GM23338 (cell line): ENCODE data around the gene TRIOBP. TPM values are rescaled to one million over a fixed set of nuclear protein-coding genes. Genes with fewer than 3 reads are reported as not detected.

Experiments
- ATAC-seq: fragments of 200-7000 bp; cut with Tn5 transposase; 3 replicates; pipeline ENCODE4 v1.9.1; 2020
- DNase-seq: peaks from one replicate; pipeline ENCODE4 v3.0.0-alpha.2; 2015; ENCODE audit warnings: low spot score
- H2AFZ ChIP-seq: fragments of 200-600 bp; sonication (generic); 2 replicates; pipeline ENCODE4 v1.8.0; 2016; ENCODE audit warnings: antibody characterized with exemption, mild to moderate bottlenecking, moderate library complexity
- H3F3A ChIP-seq: fragments of 200-600 bp; sonication (generic); replicated peaks from 2 replicates; pipeline ENCODE4 v1.8.0; 2017; ENCODE audit warnings: antibody characterized with exemption, mixed run types, low read depth
- H3K27ac ChIP-seq: fragments of 200-600 bp; sonication (generic); 2 replicates; pipeline ENCODE4 v1.6.1; 2016; ENCODE audit warnings: low read depth
- H3K27me3 ChIP-seq: fragments of 200-600 bp; sonication (generic); 2 replicates; pipeline ENCODE4 v1.8.0; 2016; ENCODE audit warnings: mild to moderate bottlenecking, mixed run types, moderate library complexity; ENCODE audit not compliant: insufficient read depth
- H3K36me3 ChIP-seq: fragments of 200-600 bp; sonication (generic); 2 replicates; pipeline ENCODE4 v1.8.0; 2016; ENCODE audit warnings: mild to moderate bottlenecking; ENCODE audit not compliant: insufficient read depth
- H3K4me1 ChIP-seq: fragments of 200-600 bp; sonication (generic); 2 replicates; pipeline ENCODE4 v1.8.0; 2016; ENCODE audit warnings: mild to moderate bottlenecking, moderate library complexity; ENCODE audit not compliant: insufficient read depth
- H3K4me2 ChIP-seq: fragments of 200-600 bp; sonication (generic); 2 replicates; pipeline ENCODE4 v1.7.1; 2017; ENCODE audit warnings: mixed run types
- H3K4me3 ChIP-seq: fragments of 200-600 bp; sonication (generic); 2 replicates; pipeline ENCODE4 v1.6.1; 2016; ENCODE audit warnings: mixed run types
- H3K79me2 ChIP-seq: fragments of 200-600 bp; sonication (generic); replicated peaks from 2 replicates; pipeline ENCODE4 v1.8.0; 2017; ENCODE audit warnings: mild to moderate bottlenecking; ENCODE audit not compliant: insufficient read depth
- H3K9me2 ChIP-seq: fragments of 200-600 bp; sonication (generic); 2 replicates; pipeline ENCODE4 v1.8.0; 2017; ENCODE audit not compliant: insufficient read depth
- H4K20me1 ChIP-seq: fragments of 200-600 bp; sonication (generic); replicated peaks from 2 replicates; pipeline ENCODE4 v1.8.0; 2017; ENCODE audit warnings: mild to moderate bottlenecking; ENCODE audit not compliant: insufficient read depth
- H3K27ac Mint-ChIP-seq: 2 replicates; pipeline ENCODE4 v1.8.0; 2020; ENCODE audit warnings: inconsistent platforms, mild to moderate bottlenecking, moderate library complexity, mixed read lengths
- H3K27me3 Mint-ChIP-seq: 3 replicates; pipeline ENCODE4 v1.8.0; 2022; ENCODE audit warnings: low read depth, mild to moderate bottlenecking, moderate library complexity, mixed read lengths, inconsistent platforms; ENCODE audit not compliant: insufficient read depth, poor library complexity
- H3K36me3 Mint-ChIP-seq: 3 replicates; pipeline ENCODE4 v1.8.0; 2021; ENCODE audit warnings: low read depth, mild to moderate bottlenecking, inconsistent platforms, moderate library complexity, mixed read lengths
- H3K4me1 Mint-ChIP-seq: 3 replicates; pipeline ENCODE4 v1.8.0; 2020; ENCODE audit warnings: mild to moderate bottlenecking, inconsistent platforms, mixed read lengths
- H3K4me3 Mint-ChIP-seq: 3 replicates; pipeline ENCODE4 v1.8.0; 2021; ENCODE audit warnings: moderate library complexity, mild to moderate bottlenecking, inconsistent platforms, mixed read lengths
- H3K9me3 Mint-ChIP-seq: 3 replicates; pipeline ENCODE4 v1.8.0; 2020; ENCODE audit warnings: moderate library complexity, mild to moderate bottlenecking, inconsistent platforms, mixed read lengths
- CREB1 ChIP-seq: fragments of 250-450 bp; sonication (Bioruptor Pico); IDR thresholded peaks from 2 replicates; pipeline ENCODE4 v1.5.0; 2020; ENCODE audit warnings: low read depth, mild to moderate bottlenecking, moderate library complexity
- CTCF ChIP-seq, 2 experiments: fragments of 200-600 bp in 1 of 2; sonication (generic) in 1 of 2; conservative IDR thresholded peaks; 2 replicates each; pipeline versions ENCODE4 v1.5.1 to v1.6.1; 2016 to 2017; ENCODE audit warnings: antibody characterized with exemption in 2 of 2, low read depth in 2 of 2, mild to moderate bottlenecking in 2 of 2, moderate library complexity in 1 of 2
- EZH2 ChIP-seq: fragments of 200-600 bp; sonication (generic); IDR thresholded peaks from one replicate; pipeline ENCODE4 v1.8.0; 2017; ENCODE audit warnings: antibody characterized with exemption, mild to moderate bottlenecking, low read depth; ENCODE audit not compliant: unreplicated experiment
- EZH2phosphoT487 ChIP-seq: fragments of 200-600 bp; sonication (generic); IDR thresholded peaks from one replicate; pipeline ENCODE4 v1.8.1; 2018; ENCODE audit warnings: antibody characterized with exemption; ENCODE audit not compliant: unreplicated experiment
- JUNB ChIP-seq: IDR thresholded peaks from one replicate; pipeline ENCODE4 v1.6.1; 2016; ENCODE audit warnings: antibody characterized with exemption; ENCODE audit not compliant: unreplicated experiment
- NANOG ChIP-seq: IDR thresholded peaks from 2 replicates; pipeline ENCODE4 v1.6.1; 2016; ENCODE audit warnings: antibody characterized with exemption, borderline replicate concordance
- POLR2AphosphoS5 ChIP-seq: IDR thresholded peaks from 2 replicates; pipeline ENCODE4 v1.6.1; 2016; ENCODE audit warnings: antibody characterized with exemption, low read depth
- STAT1 ChIP-seq: IDR thresholded peaks from one replicate; pipeline ENCODE4 v1.6.1; 2016; ENCODE audit warnings: antibody characterized with exemption; ENCODE audit not compliant: unreplicated experiment
- ZNF114 ChIP-seq: fragments of 250-450 bp; sonication (Bioruptor Pico); IDR thresholded peaks from 2 replicates; pipeline ENCODE4 v1.5.0; 2020; ENCODE audit warnings: mild to moderate bottlenecking, moderate library complexity
- ZNF331 ChIP-seq: fragments of 250-450 bp; sonication (Bioruptor Pico); IDR thresholded peaks from 2 replicates; pipeline ENCODE4 v1.5.0; 2020; ENCODE audit warnings: low read depth, mild to moderate bottlenecking, moderate library complexity
- polyA plus RNA-seq: library from polyadenylated mRNA; unstranded; fragments of >200 nt; fragmentation: Nextera tagmentation; extraction: Ambion mirVana; gene quantifications from 2 replicates; pipeline ENCODE4 v1.2.1, GENCODE V29; 2016
- total RNA-seq: library from RNA; depleted of rRNA; stranded (reverse); fragments of >200 nt; shearing (Covaris generic); gene quantifications from 2 replicates; pipeline ENCODE4 v1.2.3, GENCODE V29; 2014
- TF ChIP-seq, protein P1 (sequence below): IDR thresholded peaks from one replicate; pipeline ENCODE4 v1.6.1; 2018; ENCODE audit warnings: antibody characterized with exemption; ENCODE audit not compliant: unreplicated experiment
- TF ChIP-seq, protein P2 (sequence below): IDR thresholded peaks from 2 replicates; pipeline ENCODE4 v1.6.1; 2016; ENCODE audit warnings: antibody characterized with exemption
- TF ChIP-seq, protein P3 (sequence below): fragments of 250-450 bp; sonication (Bioruptor Pico); IDR thresholded peaks from 2 replicates; pipeline ENCODE4 v1.5.0; 2020; ENCODE audit warnings: mild to moderate bottlenecking, moderate library complexity

TRIOBP gene
- total and polyA plus RNA-seq, 2 experiments from 2014 or later = 21.4 to 48.4 TPM

- no peak for ATAC-seq
- Histone ChIP-seq H3K4me2 (no peak overlapping the region), H3K4me1 (peaks cover 4% of the 10 kb centered on the region), H3K27me3 (no peaks in the 10 kb centered on the region), H3K36me3 (no peaks in the 10 kb centered on the region), H3K4me3 (no peak overlapping the region), H2AFZ (no peak overlapping the region), H4K20me1 (no peaks in the 10 kb centered on the region), H3K79me2 (peaks cover 11% of the 10 kb centered on the region), H3K27ac (no peak overlapping the region), H3F3A (peaks cover 7% of the 10 kb centered on the region), H3K9me2 (no peaks in the 10 kb centered on the region)
- no peak overlapping the region for H3K27ac Mint-ChIP-seq
- peaks cover 42% of the 10 kb centered on the region for H3K36me3 Mint-ChIP-seq
- H3K27me3 Mint-ChIP-seq = peaks cover 6% of the 10 kb centered on the region
- no peaks in the 10 kb centered on the region; the same call in 2 of the 3 replicates for H3K9me3 Mint-ChIP-seq
- no peak for TF ChIP-seq CTCF (conservative IDR thresholded peaks at IDR 0.05; ENCODE audit: low read depth in 2 of 2)
- no peak for TF ChIP-seq NANOG
- TF ChIP-seq, protein P1, sequence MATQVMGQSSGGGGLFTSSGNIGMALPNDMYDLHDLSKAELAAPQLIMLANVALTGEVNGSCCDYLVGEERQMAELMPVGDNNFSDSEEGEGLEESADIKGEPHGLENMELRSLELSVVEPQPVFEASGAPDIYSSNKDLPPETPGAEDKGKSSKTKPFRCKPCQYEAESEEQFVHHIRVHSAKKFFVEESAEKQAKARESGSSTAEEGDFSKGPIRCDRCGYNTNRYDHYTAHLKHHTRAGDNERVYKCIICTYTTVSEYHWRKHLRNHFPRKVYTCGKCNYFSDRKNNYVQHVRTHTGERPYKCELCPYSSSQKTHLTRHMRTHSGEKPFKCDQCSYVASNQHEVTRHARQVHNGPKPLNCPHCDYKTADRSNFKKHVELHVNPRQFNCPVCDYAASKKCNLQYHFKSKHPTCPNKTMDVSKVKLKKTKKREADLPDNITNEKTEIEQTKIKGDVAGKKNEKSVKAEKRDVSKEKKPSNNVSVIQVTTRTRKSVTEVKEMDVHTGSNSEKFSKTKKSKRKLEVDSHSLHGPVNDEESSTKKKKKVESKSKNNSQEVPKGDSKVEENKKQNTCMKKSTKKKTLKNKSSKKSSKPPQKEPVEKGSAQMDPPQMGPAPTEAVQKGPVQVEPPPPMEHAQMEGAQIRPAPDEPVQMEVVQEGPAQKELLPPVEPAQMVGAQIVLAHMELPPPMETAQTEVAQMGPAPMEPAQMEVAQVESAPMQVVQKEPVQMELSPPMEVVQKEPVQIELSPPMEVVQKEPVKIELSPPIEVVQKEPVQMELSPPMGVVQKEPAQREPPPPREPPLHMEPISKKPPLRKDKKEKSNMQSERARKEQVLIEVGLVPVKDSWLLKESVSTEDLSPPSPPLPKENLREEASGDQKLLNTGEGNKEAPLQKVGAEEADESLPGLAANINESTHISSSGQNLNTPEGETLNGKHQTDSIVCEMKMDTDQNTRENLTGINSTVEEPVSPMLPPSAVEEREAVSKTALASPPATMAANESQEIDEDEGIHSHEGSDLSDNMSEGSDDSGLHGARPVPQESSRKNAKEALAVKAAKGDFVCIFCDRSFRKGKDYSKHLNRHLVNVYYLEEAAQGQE = no peak
- TF ChIP-seq EZH2phosphoT487 = no peak
- no peak for TF ChIP-seq ZNF114 (CRISPR knock-in tag)
- TF ChIP-seq, protein P2, sequence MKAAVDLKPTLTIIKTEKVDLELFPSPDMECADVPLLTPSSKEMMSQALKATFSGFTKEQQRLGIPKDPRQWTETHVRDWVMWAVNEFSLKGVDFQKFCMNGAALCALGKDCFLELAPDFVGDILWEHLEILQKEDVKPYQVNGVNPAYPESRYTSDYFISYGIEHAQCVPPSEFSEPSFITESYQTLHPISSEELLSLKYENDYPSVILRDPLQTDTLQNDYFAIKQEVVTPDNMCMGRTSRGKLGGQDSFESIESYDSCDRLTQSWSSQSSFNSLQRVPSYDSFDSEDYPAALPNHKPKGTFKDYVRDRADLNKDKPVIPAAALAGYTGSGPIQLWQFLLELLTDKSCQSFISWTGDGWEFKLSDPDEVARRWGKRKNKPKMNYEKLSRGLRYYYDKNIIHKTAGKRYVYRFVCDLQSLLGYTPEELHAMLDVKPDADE = no peak
- no peak for TF ChIP-seq POLR2AphosphoS5
- no peak for TF ChIP-seq JUNB
- no peak for TF ChIP-seq EZH2
- no peak for TF ChIP-seq CREB1 (CRISPR knock-in tag)
- TF ChIP-seq, protein P3, sequence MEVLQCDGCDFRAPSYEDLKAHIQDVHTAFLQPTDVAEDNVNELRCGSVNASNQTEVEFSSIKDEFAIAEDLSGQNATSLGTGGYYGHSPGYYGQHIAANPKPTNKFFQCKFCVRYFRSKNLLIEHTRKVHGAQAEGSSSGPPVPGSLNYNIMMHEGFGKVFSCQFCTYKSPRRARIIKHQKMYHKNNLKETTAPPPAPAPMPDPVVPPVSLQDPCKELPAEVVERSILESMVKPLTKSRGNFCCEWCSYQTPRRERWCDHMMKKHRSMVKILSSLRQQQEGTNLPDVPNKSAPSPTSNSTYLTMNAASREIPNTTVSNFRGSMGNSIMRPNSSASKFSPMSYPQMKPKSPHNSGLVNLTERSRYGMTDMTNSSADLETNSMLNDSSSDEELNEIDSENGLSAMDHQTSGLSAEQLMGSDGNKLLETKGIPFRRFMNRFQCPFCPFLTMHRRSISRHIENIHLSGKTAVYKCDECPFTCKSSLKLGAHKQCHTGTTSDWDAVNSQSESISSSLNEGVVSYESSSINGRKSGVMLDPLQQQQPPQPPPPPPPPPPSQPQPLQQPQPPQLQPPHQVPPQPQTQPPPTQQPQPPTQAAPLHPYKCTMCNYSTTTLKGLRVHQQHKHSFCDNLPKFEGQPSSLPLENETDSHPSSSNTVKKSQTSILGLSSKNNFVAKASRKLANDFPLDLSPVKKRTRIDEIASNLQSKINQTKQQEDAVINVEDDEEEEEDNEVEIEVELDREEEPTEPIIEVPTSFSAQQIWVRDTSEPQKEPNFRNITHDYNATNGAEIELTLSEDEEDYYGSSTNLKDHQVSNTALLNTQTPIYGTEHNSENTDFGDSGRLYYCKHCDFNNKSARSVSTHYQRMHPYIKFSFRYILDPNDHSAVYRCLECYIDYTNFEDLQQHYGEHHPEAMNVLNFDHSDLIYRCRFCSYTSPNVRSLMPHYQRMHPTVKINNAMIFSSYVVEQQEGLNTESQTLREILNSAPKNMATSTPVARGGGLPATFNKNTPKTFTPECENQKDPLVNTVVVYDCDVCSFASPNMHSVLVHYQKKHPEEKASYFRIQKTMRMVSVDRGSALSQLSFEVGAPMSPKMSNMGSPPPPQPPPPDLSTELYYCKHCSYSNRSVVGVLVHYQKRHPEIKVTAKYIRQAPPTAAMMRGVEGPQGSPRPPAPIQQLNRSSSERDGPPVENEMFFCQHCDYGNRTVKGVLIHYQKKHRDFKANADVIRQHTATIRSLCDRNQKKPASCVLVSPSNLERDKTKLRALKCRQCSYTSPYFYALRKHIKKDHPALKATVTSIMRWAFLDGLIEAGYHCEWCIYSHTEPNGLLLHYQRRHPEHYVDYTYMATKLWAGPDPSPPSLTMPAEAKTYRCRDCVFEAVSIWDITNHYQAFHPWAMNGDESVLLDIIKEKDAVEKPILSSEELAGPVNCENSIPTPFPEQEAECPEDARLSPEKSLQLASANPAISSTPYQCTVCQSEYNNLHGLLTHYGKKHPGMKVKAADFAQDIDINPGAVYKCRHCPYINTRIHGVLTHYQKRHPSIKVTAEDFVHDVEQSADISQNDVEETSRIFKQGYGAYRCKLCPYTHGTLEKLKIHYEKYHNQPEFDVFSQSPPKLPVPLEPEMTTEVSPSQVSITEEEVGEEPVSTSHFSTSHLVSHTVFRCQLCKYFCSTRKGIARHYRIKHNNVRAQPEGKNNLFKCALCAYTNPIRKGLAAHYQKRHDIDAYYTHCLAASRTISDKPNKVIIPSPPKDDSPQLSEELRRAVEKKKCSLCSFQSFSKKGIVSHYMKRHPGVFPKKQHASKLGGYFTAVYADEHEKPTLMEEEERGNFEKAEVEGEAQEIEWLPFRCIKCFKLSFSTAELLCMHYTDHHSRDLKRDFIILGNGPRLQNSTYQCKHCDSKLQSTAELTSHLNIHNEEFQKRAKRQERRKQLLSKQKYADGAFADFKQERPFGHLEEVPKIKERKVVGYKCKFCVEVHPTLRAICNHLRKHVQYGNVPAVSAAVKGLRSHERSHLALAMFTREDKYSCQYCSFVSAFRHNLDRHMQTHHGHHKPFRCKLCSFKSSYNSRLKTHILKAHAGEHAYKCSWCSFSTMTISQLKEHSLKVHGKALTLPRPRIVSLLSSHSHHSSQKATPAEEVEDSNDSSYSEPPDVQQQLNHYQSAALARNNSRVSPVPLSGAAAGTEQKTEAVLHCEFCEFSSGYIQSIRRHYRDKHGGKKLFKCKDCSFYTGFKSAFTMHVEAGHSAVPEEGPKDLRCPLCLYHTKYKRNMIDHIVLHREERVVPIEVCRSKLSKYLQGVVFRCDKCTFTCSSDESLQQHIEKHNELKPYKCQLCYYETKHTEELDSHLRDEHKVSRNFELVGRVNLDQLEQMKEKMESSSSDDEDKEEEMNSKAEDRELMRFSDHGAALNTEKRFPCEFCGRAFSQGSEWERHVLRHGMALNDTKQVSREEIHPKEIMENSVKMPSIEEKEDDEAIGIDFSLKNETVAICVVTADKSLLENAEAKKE (CRISPR knock-in tag) = no peak
- TF ChIP-seq ZNF331 = no peak
- TF ChIP-seq STAT1 = no peak
- no peak for DNase-seq
- H3K4me1 Mint-ChIP-seq = peaks cover 6% of the 10 kb centered on the region
- H3K4me3 Mint-ChIP-seq = no peak overlapping the region; the same call in 2 of the 3 replicates
These were observed 5.8 kb upstream of the TRIOBP start for GRCh38 chr22:37690901-37691504.
